DMS153 treated with DMSO at 0.1 percent for 48 hours (cell line): Measurements from ENCODE around the gene ATP2A1.

ENCODE experiments used
- DNase-seq: peaks from one replicate; lab custom pipeline; 2025; ENCODE audit not compliant: unreplicated experiment; lab: John Stamatoyannopoulos, UW

ATP2A1 gene

DNA sequence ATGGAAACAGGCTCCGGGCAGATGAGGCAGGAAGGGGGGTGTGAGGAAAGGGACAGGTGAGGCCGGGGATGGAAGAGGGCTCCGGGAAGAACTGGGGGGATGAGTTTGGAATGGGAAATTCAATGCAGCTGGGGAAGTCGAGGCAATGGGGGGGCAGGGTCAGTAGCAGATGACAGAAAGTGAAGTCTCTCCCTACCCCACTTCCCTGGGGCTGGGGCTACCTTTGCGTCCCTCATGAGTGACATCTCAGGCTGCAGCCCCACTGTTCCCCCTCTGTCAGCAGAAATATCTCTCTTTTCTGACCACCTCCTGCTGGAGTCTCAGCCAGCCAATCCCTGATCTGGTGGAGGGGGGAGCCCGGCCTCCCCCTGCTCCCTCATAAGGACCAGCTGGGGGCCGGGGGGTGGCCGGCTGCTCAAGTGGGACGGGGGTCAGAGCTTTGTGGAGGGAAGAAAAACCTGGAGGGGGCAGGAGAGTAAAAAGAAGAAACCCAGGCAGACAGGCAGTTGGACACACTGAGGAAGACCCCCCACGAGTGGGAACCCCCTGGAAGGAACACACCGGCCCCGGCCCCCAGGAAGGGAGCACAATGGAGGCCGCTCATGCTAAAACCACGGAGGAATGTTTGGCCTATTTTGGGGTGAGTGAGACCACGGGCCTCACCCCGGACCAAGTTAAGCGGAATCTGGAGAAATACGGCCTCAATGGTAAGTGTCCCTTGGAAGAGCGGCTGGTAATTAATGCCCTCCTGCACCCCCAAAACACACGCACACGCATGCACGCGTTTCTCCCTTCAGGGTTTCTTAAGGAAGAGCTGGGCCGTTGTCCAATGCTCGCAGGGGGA, at the start of gene ATP2A1:
Gene ATP2A1 (plus strand): TSS at position 406 of the 844 bp plus-strand sequence. CDS start 184 bp downstream, at position 590.
- no peak for DNase-seq

DNA sequence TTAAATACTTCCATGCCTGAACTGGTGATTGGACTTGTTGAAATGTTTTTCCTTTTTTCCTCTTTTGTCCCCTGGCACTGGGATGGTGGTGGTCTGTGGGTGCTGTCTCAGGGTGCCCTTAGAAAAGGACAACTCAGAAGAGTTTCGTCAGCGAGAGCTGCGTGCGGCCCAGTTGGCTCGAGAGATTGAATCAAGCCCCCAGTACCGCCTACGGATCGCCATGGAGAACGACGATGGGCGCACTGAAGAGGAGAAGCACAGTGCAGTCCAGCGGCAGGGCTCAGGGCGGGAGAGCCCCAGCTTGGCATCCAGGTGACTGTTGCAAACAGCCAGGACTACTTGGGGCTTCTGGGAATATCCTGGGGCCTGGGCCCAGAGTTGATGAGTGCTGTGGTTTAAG, 48.5 kb upstream of the ATP2A1 start:
- DNase-seq, result no peak

DNA sequence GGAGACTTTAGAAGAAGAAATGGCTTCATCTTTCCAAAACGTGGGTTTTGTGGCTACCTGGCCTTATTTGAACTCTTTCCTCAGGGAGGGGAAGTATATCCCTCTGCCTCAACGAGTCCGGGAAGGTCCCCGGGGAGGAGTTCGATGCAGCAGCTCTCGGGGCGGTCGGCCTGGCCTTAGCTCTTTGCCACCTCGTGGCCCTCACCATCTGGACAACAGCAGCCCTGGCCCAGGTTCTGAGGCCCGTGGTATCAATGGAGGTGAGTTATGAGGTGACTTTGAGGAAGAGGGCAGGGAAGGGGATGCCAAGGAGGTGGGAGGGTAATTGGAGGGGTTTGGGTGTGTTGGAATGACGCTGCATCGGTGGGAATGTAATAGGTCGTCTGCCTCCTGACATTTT, 47.8 kb upstream of the ATP2A1 start:
- DNase-seq, result no peak

DNA sequence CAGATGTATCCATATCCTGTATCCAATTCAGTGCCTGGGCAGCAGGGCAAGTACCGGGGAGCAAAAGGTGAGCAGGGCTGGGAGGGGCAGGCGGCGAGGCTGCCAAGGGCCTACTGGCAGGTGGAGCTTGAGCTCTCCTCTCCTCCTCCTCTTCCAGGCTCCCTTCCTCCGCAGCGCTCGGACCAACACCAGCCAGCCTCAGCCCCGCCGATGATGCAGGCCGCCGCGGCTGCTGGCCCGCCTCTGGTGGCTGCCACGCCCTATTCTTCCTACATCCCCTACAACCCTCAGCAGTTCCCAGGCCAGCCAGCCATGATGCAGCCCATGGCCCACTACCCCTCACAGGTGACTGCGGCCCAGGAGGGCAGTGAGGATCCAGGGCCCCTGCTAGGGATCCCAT, 43.9 kb upstream of the ATP2A1 start:
- no peak for DNase-seq

DNA sequence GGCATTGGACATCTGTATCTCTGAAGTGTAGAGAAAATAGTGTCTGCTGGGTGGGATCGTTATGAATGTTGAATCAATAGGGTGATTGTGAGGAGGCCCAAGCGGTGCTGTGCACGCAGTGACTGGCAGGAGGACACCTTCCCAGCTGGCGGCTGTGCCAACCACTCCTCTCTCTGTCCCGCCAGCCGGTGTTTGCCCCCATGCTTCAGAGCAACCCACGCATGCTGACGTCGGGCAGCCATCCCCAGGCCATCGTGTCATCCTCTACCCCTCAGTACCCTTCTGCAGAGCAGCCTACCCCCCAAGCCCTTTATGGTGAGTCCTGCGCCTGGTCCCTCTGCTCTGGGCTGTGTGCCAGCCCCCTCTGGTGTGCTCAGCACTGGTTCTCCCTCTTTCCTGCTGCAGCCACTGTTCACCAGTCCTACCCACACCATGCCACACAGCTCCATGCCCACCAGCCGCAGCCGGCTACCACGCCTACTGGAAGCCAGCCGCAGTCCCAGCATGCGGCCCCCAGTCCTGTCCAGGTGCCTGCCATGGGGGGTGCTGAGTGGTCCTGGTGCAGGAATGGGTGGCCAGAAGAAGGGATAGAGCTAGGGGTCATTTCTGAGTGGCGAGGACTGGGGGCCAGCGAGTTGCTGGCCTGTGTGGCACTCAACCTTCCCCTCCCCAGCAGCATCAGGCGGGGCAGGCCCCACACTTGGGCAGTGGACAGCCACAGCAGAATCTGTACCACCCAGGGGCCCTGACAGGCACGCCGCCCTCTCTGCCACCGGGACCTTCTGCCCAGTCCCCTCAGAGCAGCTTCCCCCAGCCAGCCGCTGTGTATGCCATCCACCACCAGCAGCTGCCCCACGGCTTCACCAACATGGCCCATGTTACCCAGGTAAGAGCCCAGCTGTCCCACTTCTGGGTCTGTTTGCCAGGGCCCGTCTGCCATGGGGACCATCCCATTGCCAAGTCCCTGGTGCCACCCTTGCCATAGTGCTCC, 43.1 kb upstream of the ATP2A1 start:
- DNase-seq, result no peak

DNA sequence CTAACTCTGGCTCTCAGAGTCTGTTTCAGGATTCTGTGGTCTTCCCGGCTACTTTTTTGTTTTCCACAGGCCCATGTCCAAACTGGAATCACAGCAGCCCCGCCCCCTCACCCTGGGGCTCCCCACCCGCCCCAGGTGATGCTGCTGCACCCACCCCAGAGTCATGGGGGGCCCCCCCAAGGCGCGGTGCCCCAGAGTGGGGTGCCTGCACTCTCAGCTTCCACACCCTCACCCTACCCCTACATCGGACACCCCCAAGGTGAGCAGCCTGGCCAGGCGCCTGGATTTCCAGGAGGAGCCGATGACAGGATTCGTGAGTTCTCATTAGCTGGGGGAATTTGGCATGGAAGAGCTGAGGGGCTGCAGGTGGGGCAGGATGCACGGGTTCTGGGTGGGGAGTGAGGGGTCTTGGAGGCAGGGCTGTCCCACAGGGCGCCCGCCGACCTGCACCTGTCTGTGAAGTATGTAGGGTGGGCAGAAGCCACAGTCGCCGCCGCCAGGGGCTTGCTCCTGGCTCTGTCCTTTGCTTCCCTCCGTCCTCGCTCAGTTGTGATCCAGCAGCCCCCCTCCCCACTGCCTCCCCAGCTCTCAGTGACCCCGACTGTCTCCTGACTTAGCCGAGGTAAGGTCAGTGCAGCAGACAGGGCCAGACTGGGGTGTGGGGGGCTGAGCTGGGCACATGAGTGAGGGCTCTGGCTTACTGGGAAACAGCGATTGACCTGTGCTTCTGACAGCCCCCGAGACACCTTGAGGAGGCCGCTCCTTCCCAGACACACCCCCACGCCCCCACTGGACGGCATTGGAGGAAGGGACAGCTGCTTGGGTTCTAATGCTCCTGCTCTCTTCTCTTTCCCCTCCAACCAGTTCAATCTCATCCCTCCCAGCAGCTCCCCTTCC, 42.2 kb upstream of the ATP2A1 start:
- no peak for DNase-seq

DNA sequence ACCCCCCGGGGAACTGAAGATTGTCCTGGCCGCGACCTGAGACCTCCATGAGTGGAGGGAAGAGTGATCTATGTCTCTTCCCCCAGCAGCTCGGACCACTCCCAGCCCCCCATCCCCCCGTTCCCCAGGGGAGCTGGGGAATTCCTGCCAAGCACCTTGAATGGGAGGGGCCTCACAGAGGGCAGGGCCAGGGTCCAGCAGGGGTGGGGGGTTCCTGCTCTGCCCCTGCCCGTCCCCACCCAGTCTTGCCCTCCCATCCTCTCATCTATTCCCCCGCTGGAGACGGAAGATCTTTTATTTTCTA, 41.6 kb upstream of the ATP2A1 start:
- DNase-seq, result no peak

DNA sequence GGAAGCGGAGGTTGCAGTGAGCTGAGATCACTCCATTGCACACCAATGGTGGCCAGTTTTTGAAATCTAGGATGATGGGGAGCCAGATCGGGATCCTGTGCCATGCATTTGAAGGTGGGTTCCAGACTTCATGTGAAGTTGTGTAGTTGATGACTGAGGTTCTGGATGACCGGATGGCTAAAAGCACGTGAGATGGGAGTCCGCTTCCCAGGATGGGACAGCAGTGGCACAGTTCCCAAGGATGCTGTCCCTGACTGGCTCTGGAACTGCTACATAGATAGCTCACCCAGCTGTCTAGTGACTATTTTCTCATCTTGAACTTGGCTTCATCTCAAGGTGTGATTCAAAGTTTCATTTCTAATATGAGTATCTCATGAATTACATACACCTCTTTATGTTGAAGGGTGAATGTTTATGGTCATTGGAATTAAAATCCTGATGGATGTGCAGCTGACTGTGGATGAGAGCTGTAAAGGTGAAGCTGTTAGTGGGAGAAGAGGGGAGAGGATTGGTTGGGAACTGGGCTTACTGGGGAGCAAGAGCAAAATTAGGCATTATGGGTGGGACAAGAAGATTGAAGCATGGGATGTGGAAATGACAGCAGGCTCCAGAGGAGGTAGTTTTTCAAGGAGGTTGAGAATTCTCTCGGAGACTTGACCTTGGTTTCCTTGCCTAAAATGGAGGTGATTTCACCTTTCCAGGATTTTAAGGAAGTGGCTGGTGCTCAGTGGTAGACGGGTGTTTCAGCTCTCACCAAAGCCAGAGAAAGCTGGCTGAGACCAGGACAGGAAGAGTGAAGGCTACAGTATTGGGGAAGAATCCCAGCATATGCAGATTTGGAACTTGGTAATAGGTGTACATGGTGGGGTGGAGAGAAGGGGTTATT, 40.4 kb upstream of the ATP2A1 start:
- no peak for DNase-seq

DNA sequence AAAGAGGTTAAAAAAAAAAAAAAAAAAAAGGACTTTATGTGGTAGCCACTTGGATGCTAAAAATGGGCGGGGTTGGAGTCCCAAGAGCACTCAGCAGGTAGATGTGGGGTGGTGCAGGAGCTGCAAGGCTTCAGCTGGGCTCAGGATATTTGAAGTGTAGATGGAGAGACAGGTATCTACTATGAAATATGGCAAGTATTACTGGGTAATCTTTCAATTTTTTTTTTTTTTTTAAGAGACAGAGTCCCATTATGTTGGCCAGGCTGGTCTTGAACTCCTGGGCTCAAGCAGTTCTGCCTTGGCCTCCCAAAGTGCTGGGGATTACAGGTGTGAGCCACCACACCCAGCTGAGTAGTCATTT, 39.8 kb upstream of the ATP2A1 start:
- no peak for DNase-seq

DNA sequence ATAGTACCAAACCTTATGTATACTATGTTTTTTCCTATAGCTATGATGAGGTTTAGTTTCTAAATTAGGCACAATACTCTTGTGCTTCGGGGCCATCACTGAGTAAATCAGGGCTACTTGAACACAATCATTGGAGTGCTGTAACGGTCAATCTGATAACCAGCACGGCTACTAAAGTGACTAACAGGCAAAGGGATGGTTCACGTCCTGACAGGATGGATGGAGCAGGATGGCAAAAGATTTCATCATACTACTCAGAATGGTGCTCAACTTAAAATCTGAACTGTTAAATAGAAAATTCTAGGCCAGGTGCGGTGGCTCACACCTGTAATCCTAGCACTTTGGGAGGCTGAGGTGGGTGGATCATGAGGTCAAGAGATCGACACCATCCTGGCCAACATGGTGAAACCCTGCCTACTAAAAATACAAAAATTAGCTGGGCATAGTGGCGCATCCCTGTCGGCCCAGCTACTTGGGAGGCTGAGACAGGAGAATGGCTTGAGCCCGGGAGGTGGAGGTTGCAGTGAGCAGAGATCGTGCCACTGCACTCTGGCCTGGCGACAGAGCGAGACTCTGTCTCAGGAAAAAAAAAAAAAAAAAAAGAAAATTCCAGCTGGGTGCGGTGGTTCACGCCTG, 39.2 kb upstream of the ATP2A1 start:
- no peak for DNase-seq

DNA sequence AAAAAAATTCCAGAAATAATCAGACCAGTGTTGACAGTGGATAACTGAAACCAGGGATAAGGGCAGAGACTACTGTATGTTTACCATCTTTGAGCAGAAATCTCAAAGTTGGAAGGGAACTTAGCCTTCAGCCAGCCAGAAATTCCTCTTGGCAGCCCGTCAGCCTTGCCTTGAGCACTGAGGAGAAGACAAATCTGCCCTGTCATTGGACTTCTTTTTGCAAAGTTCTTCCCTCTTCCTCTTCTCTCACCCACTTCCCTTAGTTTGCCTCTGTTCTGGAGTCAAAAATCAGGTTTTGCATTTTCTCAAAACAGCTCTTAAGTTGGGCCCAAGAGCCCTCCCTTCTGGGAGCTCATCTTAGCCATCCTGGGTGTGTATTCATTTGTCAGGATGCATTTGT, 38.4 kb upstream of the ATP2A1 start:
- no peak for DNase-seq

DNA sequence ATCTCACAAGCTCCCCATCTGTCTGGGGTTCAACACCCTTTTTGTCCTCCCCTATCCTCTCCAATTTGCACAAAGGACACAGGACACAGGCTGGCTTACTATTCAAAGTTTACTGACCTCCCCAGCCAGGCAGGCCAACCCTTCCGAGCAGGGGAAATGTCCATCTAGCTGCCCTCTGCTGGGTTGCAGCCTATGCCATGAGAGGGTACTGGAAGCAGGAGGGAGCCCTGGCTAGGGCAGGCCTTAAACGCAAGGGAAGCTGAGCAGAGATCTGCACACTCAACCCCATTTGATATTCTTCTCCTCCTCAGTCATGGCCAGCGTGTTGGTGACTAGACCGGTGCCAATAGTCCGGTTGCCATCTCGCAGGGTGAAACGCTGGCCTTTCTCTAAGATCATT, 35.6 kb upstream of the ATP2A1 start:
- no peak for DNase-seq

DNA sequence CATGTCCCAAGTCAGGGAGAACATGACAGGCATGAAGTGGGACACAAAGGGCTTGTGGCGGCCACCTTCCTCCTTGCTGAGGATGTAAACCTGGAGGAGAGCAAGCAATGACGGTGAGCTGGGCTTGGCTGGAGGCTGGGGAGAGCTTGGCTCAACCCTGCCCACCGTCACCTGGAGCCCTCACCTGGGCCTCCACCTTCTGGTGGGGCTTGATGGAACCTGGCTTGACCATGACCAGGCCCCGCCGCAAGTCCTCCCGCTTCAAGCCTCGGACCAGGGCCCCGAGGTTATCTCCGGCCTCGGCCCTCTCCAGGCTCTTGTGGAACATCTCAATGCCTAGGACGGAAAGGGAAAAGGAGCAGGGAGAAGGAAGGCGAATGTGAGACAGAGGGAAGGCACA, 34.5 kb upstream of the ATP2A1 start:
- no peak for DNase-seq

DNA sequence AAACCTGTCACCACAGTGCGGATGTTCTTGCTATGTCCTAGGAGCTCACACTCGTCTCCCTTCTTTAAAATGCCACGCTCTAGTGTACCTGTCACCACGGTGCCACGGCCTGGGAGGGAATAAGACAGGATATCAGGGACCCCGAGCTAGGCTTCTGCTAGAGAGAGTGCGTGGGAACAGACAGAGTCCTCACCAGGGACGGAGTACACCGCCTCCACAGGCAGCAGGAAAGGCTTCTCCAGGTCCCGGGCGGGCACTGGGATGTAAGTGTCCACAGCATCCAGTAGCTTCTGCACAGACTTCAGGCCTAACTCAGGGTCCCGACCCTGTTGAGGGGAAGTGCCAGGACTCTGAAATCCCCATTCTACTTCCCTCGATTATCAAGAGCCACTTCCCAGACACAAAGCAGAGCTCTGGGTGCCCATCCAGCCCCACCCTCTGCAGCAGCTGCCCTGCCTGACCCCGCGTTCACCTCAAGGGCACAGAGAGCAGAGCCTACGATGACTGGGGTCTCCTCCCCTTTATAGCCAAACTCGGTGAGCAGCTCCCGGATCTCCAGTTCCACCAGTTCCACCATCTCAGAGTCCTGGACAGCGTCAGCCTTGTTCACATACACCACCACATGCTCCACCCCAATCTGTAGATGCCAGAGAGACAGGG, 33.9 kb upstream of the ATP2A1 start:
- no peak for DNase-seq

DNA sequence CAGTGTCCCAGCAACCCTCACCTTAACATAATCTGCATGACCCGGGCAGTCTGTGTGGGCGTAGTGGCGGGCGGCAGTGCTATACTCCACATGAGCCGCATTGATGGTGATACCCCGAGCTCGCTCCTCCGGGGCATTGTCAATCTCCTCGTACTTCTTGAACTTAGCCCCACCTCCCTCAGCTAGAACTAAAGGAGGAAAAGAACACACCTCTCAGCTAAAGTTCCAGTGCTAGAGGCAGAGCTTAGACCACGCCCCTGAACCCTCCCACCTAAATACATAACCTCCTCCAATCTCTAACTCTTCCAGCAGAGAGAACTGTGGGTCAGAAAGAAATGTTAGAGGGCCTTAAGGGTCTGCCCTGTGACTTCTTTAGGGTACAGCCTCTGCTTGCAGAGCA, 33.0 kb upstream of the ATP2A1 start:
- DNase-seq, result no peak

DNA sequence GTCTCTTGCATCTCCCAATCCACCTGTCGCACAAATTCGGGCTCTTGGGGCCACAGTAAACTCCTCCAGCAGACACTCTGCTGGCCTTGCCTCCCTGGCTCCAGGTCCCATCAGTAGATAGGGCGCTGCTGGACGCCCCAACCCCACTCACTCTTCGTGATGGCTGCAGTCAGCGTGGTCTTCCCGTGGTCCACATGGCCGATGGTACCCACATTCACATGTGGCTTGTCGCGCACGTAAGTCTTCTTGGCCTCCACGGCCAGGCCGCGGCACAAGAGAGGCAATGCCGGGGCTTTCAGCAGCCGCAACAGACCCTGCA, 32.6 kb upstream of the ATP2A1 start:
- DNase-seq, result no peak

DNA sequence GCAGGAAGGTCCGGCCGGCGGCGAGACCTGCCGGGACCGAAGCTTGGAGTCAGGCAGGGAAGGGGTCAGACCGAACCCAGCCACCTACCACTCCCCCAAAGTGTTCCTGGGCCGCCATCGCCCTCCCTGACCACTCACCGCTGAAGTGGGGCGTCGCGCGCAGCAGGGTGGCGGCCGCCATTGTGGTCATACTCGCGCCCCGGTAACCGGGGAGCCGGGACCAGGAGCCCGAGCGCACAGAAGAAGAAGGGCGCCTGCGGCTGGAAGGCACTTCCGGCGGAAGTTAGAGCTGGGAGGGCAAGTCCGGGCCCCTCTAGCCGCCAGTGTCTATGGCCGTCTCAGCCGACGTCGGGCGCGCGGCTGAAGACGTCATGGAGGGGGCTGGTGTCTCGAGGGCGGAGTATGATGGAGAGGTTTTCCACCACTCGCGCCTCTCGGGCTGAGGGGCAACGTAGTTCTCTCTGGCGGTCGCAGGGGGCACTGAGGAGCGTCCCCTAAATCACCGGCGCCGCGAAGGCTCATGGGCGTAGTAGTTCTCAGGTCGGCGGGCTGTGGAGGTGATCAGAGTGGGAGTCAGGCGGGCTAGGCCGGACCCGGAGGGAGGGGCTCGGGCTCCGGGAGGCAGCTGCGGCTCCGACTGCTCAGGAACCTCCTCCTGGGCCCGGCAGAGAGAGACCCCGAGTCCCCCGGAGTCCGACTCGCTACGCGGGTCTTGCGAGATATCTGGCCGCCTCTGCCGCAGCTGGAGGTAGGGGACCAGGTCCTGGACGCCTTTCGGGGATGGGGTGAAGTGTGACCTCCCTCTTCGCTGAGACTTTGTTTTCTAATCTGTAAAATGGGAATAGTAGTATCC, 32.0 kb upstream of the ATP2A1 start, which contains the start of gene TUFM:
Gene TUFM (minus strand): TSS at position 269 of the 853 bp plus-strand sequence. CDS start 79 bp downstream, at position 190.
- peak; percentile 94 for DNase-seq

DNA sequence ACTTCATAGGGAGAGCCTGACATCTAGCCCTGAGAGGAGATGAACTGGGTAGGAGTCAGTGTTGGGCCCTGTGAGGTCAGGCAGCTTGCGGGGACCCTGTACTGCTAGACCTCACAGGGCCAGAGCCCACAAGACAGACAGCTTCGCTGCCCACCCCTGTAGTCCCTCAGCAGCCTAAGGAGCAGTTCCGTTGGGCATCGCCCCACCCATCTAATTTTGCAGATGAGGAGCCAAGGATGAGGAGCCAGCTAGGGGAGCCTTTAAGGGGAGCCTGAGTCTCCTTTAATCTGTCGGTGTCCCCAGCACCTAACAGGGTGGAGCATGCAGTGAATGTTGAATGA, 31.4 kb upstream of the ATP2A1 start:
- no peak for DNase-seq
